ENCODE results near the gene TSPEAR.

GRCh38 chr21:44511219-44511937 is 200.0 kb downstream of the TSPEAR start:
- TF ChIP-seq, protein P1, sequence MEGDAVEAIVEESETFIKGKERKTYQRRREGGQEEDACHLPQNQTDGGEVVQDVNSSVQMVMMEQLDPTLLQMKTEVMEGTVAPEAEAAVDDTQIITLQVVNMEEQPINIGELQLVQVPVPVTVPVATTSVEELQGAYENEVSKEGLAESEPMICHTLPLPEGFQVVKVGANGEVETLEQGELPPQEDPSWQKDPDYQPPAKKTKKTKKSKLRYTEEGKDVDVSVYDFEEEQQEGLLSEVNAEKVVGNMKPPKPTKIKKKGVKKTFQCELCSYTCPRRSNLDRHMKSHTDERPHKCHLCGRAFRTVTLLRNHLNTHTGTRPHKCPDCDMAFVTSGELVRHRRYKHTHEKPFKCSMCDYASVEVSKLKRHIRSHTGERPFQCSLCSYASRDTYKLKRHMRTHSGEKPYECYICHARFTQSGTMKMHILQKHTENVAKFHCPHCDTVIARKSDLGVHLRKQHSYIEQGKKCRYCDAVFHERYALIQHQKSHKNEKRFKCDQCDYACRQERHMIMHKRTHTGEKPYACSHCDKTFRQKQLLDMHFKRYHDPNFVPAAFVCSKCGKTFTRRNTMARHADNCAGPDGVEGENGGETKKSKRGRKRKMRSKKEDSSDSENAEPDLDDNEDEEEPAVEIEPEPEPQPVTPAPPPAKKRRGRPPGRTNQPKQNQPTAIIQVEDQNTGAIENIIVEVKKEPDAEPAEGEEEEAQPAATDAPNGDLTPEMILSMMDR (IDR thresholded peaks at IDR 0.05; ENCODE audit: low read length): no peak
- TF ChIP-seq EZH2 (IDR thresholded peaks at IDR 0.05; ENCODE audit: borderline replicate concordance, low read length): no peak
